ENCODE results near the gene SPDYE1. TPM values are rescaled to one million over a fixed set of nuclear protein-coding genes. Genes with fewer than 3 reads are reported as not detected.
"Not testable (repeated sequence)": the region's sequence is repeated elsewhere in the genome, so short reads cannot be mapped to it uniquely, and the experiment has no call there.

Gene SPDYE1
- total RNA-seq, 1 experiment from 2014 or later = not detected

DNA sequence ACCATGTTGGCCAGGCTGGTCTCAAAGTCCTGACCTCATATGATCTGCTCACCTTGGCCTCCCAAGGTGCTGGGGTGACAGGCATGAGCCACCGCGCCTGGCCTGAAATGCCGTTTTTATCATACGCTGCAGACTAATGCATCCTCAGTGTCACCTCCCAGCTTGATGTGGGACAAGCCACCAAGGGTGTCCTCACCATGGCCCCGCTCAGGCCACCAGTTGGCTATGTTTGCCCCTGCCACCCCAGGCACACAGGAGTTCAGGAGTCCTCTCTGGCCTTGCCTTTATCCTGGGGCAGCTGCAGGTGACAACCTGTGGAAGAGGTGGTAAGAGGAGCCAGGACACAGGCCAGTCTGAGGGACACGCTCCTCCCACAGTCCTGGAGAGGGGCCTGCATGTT, 3.0 kb upstream of the SPDYE1 start:
- DNase-seq (ENCODE audit: low spot score); POLR2A ChIA-PET (ENCODE audit: low non-redundant PET); H3K4me3 ChIP-seq (ENCODE audit: low read depth, low read length, poor library complexity, severe bottlenecking); CTCF ChIA-PET; H3K4me1 ChIP-seq (ENCODE audit: insufficient read depth, low read length, poor library complexity, severe bottlenecking); H3K27me3 ChIP-seq (replicated peaks; ENCODE audit: insufficient read depth, low read depth, low read length, poor library complexity); H3K27ac ChIP-seq (ENCODE audit: low read depth, low read length, poor library complexity, severe bottlenecking); H3K9me3 ChIP-seq (ENCODE audit: low read depth, low read length, poor library complexity, severe bottlenecking); BruUV-seq (replicated peaks); intact Hi-C loops (cut with micrococcal nuclease; ENCODE audit: unreplicated experiment); H3K36me3 ChIP-seq (ENCODE audit: insufficient read depth, low read length, poor library complexity, severe bottlenecking): not testable (repeated sequence)

DNA sequence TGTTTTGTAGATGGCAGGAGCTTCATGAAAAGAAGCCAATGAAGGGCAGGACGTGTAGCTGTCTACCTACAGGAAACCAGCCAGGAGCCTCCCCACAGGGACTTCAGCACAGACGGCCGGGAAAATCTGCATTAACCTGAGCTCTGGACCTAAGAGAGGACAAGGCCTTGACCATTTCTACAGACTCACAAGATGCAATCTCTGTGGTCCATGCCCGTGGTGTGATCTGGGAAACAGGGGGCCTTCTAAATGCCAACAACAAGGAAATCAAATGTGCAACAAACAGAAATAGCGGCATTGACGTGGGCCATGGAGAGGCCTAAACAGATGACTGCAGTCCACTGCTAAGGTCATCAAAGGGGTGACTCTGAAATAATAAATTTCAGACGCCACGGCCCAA, 14.4 kb downstream of the SPDYE1 start:
- DNase-seq (ENCODE audit: low spot score); H3K36me3 ChIP-seq (ENCODE audit: insufficient read depth, low read length, poor library complexity, severe bottlenecking); H3K27me3 ChIP-seq (replicated peaks; ENCODE audit: insufficient read depth, low read depth, low read length, poor library complexity); H3K27ac ChIP-seq (ENCODE audit: low read depth, low read length, poor library complexity, severe bottlenecking); intact Hi-C loops (cut with micrococcal nuclease; ENCODE audit: unreplicated experiment); H3K4me1 ChIP-seq (ENCODE audit: insufficient read depth, low read length, poor library complexity, severe bottlenecking); H3K9me3 ChIP-seq (ENCODE audit: low read depth, low read length, poor library complexity, severe bottlenecking); CTCF ChIA-PET; POLR2A ChIA-PET (ENCODE audit: low non-redundant PET); H3K4me3 ChIP-seq (ENCODE audit: low read depth, low read length, poor library complexity, severe bottlenecking): not testable (repeated sequence)
- BruUV-seq (replicated peaks) = TSS peak; percentile 0

DNA sequence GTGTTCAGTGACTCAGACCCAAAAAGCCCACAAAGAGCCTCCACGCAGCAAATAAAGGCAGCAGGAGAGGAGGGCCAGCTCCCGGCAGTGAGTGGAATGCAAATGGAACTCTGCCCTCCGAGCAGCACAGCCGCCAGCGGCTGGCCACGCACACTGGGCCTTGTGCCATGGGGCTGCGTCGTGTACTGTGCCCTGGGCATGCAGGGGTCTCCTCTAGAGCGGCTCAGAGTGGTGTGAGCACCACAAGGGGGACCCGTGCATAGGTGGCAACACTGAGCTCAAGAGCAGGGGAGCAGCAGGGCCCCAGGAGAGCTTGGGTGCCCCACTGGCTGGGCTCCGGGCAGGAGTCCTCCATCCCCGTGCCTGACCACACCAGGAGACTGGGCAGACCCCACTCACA, 17.4 kb downstream of the SPDYE1 start:
- H3K27me3 ChIP-seq (replicated peaks; ENCODE audit: insufficient read depth, low read depth, low read length, poor library complexity); POLR2A ChIA-PET (ENCODE audit: low non-redundant PET); DNase-seq (ENCODE audit: low spot score); H3K4me3 ChIP-seq (ENCODE audit: low read depth, low read length, poor library complexity, severe bottlenecking); intact Hi-C loops (cut with micrococcal nuclease; ENCODE audit: unreplicated experiment); CTCF ChIA-PET; H3K36me3 ChIP-seq (ENCODE audit: insufficient read depth, low read length, poor library complexity, severe bottlenecking); H3K9me3 ChIP-seq (ENCODE audit: low read depth, low read length, poor library complexity, severe bottlenecking); H3K4me1 ChIP-seq (ENCODE audit: insufficient read depth, low read length, poor library complexity, severe bottlenecking); BruUV-seq (replicated peaks); H3K27ac ChIP-seq (ENCODE audit: low read depth, low read length, poor library complexity, severe bottlenecking): not testable (repeated sequence)

DNA sequence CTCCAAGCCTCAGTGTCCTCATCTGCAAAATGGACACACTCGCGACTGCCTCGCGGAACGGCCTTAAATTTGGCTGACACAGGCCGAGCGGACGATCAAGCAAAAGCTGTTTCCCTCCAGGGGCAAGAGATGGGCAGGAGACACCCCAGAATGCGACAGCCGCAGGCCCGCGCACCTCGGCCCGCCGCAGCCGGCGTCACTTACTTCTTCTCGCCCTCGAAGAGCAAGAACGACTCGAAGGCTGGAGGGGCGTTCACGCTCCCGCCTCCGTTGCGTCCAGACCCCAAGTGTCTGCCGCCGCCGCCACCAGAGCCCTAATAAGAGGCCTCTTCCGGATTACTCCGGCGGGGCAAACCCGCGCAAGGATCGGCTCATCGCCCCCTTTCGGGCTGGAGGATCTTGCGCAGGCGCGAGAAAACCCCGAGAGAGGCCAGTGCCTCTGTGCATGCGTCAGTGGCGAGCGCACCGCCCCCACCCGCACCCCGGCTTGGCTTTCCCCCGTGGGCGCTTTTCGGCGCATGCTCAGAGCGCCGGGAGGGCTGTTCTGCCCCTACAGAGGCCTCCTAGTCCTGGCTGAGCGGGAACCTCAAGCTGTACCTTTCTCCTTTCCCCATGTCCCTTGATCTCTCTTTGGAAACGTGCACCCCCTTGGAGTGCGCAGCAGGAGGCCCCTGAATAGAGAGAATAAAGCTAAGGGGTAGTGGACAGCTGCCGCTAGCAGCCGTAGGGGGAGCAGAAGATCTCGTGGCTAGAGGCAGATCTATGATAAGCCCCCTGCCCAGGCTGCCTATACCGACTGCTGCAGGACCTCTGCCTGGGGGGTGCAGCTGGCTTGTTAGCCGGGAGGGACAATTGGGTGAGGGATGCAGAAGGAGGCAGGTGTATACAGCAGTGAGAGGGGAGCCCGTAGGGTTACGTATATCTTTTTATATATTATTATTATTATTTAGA, 21.4 kb downstream of the SPDYE1 start:
- H3K27me3 ChIP-seq (replicated peaks; ENCODE audit: insufficient read depth, low read depth, low read length, poor library complexity); H3K36me3 ChIP-seq (ENCODE audit: insufficient read depth, low read length, poor library complexity, severe bottlenecking); H3K4me1 ChIP-seq (ENCODE audit: insufficient read depth, low read length, poor library complexity, severe bottlenecking); H3K9me3 ChIP-seq (ENCODE audit: low read depth, low read length, poor library complexity, severe bottlenecking); intact Hi-C loops (cut with micrococcal nuclease; ENCODE audit: unreplicated experiment); BruUV-seq (replicated peaks): not testable (repeated sequence)
- CTCF ChIA-PET = interaction anchor here (0.5 to 0.6 kb wide), 3 partner anchors 104 to 716 kb away, joined by 3 to 5 read pairs (median 3); partner anchors contain the start of gene POLD2
- H3K27ac ChIP-seq (ENCODE audit: low read depth, low read length, poor library complexity, severe bottlenecking) = peak overlapping the region; percentile 72
- peak; percentile 99 for DNase-seq (ENCODE audit: low spot score)
- POLR2A ChIA-PET (ENCODE audit: low non-redundant PET) = interaction anchor here (0.6 kb wide), 1 partner anchor 1848 kb away, joined by 4 read pairs; no protein-coding TSS in a partner anchor
- H3K4me3 ChIP-seq (ENCODE audit: low read depth, low read length, poor library complexity, severe bottlenecking) = peak overlapping the region; percentile 70
- TF ChIP-seq, protein P1, sequence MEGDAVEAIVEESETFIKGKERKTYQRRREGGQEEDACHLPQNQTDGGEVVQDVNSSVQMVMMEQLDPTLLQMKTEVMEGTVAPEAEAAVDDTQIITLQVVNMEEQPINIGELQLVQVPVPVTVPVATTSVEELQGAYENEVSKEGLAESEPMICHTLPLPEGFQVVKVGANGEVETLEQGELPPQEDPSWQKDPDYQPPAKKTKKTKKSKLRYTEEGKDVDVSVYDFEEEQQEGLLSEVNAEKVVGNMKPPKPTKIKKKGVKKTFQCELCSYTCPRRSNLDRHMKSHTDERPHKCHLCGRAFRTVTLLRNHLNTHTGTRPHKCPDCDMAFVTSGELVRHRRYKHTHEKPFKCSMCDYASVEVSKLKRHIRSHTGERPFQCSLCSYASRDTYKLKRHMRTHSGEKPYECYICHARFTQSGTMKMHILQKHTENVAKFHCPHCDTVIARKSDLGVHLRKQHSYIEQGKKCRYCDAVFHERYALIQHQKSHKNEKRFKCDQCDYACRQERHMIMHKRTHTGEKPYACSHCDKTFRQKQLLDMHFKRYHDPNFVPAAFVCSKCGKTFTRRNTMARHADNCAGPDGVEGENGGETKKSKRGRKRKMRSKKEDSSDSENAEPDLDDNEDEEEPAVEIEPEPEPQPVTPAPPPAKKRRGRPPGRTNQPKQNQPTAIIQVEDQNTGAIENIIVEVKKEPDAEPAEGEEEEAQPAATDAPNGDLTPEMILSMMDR (conservative IDR thresholded peaks at IDR 0.05; ENCODE audit: low read depth, low read length) = peak; percentile 74

DNA sequence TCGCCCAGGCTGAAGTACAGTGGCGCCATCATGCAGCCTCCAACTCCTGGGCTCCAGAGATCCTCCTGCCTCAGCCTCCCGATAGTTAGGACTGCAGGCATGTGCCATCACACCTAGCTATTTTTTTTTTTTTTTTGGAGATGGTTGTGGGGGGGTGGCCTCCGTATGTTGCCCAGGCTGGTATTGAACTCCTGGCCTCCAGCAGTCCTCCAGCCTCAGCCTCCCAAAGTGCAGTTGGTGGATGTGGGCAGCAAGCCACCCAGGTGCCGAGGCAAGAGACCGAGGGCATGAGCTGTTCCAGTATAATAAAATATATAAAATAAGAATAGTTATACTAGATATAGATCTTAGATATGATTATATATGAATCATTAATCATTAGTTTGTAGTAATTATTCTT, 22.1 kb downstream of the SPDYE1 start:
- H3K27ac ChIP-seq (ENCODE audit: low read depth, low read length, poor library complexity, severe bottlenecking); H3K9me3 ChIP-seq (ENCODE audit: low read depth, low read length, poor library complexity, severe bottlenecking); intact Hi-C loops (cut with micrococcal nuclease; ENCODE audit: unreplicated experiment); DNase-seq (ENCODE audit: low spot score); H3K4me3 ChIP-seq (ENCODE audit: low read depth, low read length, poor library complexity, severe bottlenecking); BruUV-seq (replicated peaks); H3K36me3 ChIP-seq (ENCODE audit: insufficient read depth, low read length, poor library complexity, severe bottlenecking); H3K27me3 ChIP-seq (replicated peaks; ENCODE audit: insufficient read depth, low read depth, low read length, poor library complexity); H3K4me1 ChIP-seq (ENCODE audit: insufficient read depth, low read length, poor library complexity, severe bottlenecking): not testable (repeated sequence)
- ChIA-PET CTCF (interaction anchor here (0.5 to 0.7 kb wide), 3 partner anchors 103 to 606 kb away, joined by 3 to 5 read pairs (median 3); partner anchors contain the start of gene POLD2), POLR2A (ENCODE audit: low non-redundant PET) (interaction anchor here (0.6 kb wide), 1 partner anchor 1849 kb away, joined by 4 read pairs; no protein-coding TSS in a partner anchor)

DNA sequence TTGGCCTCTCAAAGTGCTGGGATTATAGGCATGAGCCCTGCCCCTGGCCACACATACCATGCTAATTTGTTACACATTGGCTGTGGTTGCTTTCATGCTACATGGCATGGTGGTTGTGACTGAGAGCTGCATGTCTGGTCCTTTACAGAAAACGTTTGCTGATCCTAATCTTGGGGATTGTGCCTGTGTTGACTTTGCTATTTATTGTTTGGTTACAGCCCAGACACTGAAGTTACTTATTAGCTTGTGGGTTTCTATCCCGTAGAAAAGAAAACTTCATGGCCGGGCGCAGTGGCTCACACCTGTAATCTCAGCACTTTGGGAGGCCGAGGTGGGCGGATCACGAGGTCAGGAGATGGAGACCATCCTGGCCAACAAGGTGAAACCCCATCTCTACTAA, 24.4 kb downstream of the SPDYE1 start:
- H3K36me3 ChIP-seq (ENCODE audit: insufficient read depth, low read length, poor library complexity, severe bottlenecking); H3K4me3 ChIP-seq (ENCODE audit: low read depth, low read length, poor library complexity, severe bottlenecking); H3K27me3 ChIP-seq (replicated peaks; ENCODE audit: insufficient read depth, low read depth, low read length, poor library complexity); H3K4me1 ChIP-seq (ENCODE audit: insufficient read depth, low read length, poor library complexity, severe bottlenecking); CTCF ChIA-PET; intact Hi-C loops (cut with micrococcal nuclease; ENCODE audit: unreplicated experiment); H3K27ac ChIP-seq (ENCODE audit: low read depth, low read length, poor library complexity, severe bottlenecking); DNase-seq (ENCODE audit: low spot score); BruUV-seq (replicated peaks); H3K9me3 ChIP-seq (ENCODE audit: low read depth, low read length, poor library complexity, severe bottlenecking); POLR2A ChIA-PET (ENCODE audit: low non-redundant PET): not testable (repeated sequence)

Measured in A673 (cell line).